ENCODE results near the gene YDJC.
"Not testable (repeated sequence)": the region's sequence is repeated elsewhere in the genome, so short reads cannot be mapped to it uniquely, and the experiment has no call there.

Gene YDJC

GRCh38 chr22:21602579-21602978 is 27.2 kb downstream of the YDJC start:
- no peak for DNase-seq

GRCh38 chr22:21599053-21599893 is 30.5 kb downstream of the YDJC start:
- DNase-seq = no peak

- no peak for DNase-seq
These were observed 31.5 kb downstream of the YDJC start for GRCh38 chr22:21598302-21598701.

GRCh38 chr22:21596356-21597135 is 33.3 kb downstream of the YDJC start:
- DNase-seq = not testable (repeated sequence)

GRCh38 chr22:21594865-21595452 is 34.9 kb downstream of the YDJC start:
- DNase-seq = no peak

GRCh38 chr22:21593406-21594232 is 36.2 kb downstream of the YDJC start:
- no peak for DNase-seq

- DNase-seq = no peak
These were observed 37.4 kb downstream of the YDJC start for GRCh38 chr22:21592422-21592821.

GRCh38 chr22:21591695-21592094 is 38.1 kb downstream of the YDJC start:
- no peak for DNase-seq

GRCh38 chr22:21590809-21591641 is 38.8 kb downstream of the YDJC start:
- DNase-seq = no peak

- no peak for DNase-seq
These were observed 40.4 kb downstream of the YDJC start for GRCh38 chr22:21589396-21589795.

- no peak for DNase-seq
These were observed 41.8 kb downstream of the YDJC start for GRCh38 chr22:21587803-21588611.

- DNase-seq = no peak
These were observed 44.4 kb downstream of the YDJC start for GRCh38 chr22:21585389-21585788.

GRCh38 chr22:21582801-21583740 is 46.8 kb downstream of the YDJC start:
- no peak for DNase-seq

GRCh38 chr22:21581009-21581713 is 48.7 kb downstream of the YDJC start:
- not testable (repeated sequence) for DNase-seq

- DNase-seq = not testable (repeated sequence)
These were observed 49.2 kb downstream of the YDJC start for GRCh38 chr22:21580623-21581007.

GRCh38 chr22:21579474-21579851 is 50.4 kb downstream of the YDJC start:
- no peak for DNase-seq
